ENCODE measurements around the gene LRRC36. TPM values are rescaled to one million over a fixed set of nuclear protein-coding genes. Genes with fewer than 3 reads are reported as not detected.

Gene LRRC36
- total RNA-seq, 1 experiment from 2014 or later, result not detected

DNA sequence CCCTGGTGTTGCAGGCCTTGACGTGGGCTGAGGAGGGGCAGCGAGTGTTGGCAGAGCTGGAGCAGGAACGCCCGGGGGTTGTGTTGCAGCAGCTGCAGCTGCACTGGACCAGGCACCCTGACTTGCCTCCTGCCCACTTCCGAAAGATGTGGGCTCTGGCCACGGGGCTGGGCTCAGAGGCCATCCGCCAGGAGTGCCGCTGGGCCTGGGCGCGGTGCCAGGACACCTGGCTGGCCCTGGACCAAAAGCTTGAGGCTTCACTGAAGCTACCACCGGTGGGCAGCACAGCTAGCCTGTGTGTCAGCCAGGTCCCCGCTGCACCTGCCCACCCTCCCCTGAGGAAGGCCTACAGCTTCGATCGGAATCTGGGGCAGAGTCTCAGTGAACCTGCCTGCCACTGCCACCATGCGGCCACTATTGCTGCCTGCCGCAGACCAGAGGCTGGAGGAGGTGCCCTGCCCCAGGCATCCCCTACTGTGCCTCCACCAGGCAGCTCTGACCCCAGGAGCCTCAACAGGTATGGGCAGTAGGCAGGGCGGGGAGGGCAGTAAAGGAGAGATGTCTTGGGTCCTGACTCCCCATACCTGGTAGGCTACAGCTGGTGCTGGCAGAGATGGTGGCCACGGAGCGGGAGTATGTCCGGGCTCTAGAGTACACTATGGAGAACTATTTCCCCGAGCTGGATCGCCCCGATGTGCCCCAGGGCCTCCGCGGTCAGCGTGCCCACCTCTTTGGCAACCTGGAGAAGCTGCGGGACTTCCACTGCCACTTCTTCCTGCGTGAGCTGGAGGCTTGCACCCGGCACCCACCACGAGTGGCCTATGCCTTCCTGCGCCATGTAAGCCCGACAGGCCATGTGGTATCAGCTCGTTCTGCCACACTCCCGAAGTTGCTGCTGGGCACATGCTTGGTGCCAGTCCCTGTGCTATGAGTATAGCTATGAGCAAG is 41.6 kb upstream of the LRRC36 start:
- H3K4me1 ChIP-seq (ENCODE audit: insufficient read depth, low read length), result no peaks in the 10 kb centered on the region
- no peak overlapping the region for H3K4me3 ChIP-seq (ENCODE audit: low read length)
- H2AFZ ChIP-seq (ENCODE audit: low read length), result no peak overlapping the region
- ChIA-PET POLR2A (ENCODE audit: unreplicated experiment) (no interaction called here), CTCF (interaction anchor here (1.5 kb wide), 1 partner anchor 24 kb away, joined by 18 read pairs; no protein-coding TSS in a partner anchor)
- H3K9me3 ChIP-seq (ENCODE audit: low read length), result no peaks in the 10 kb centered on the region
- H3K36me3 ChIP-seq (ENCODE audit: low read depth, low read length), result no peaks in the 10 kb centered on the region
- peak; percentile 54 for DNase-seq
- ATAC-seq, result peak; percentile 87
- H3K79me2 ChIP-seq (ENCODE audit: low read length), result no peaks in the 10 kb centered on the region
- TF ChIP-seq, protein P1, sequence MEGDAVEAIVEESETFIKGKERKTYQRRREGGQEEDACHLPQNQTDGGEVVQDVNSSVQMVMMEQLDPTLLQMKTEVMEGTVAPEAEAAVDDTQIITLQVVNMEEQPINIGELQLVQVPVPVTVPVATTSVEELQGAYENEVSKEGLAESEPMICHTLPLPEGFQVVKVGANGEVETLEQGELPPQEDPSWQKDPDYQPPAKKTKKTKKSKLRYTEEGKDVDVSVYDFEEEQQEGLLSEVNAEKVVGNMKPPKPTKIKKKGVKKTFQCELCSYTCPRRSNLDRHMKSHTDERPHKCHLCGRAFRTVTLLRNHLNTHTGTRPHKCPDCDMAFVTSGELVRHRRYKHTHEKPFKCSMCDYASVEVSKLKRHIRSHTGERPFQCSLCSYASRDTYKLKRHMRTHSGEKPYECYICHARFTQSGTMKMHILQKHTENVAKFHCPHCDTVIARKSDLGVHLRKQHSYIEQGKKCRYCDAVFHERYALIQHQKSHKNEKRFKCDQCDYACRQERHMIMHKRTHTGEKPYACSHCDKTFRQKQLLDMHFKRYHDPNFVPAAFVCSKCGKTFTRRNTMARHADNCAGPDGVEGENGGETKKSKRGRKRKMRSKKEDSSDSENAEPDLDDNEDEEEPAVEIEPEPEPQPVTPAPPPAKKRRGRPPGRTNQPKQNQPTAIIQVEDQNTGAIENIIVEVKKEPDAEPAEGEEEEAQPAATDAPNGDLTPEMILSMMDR (conservative IDR thresholded peaks at IDR 0.05; ENCODE audit: low read depth, low read length), result peak; percentile 60; the same call in 1 of the 2 replicates
- no peak for TF ChIP-seq EZH2 (IDR thresholded peaks at IDR 0.05; ENCODE audit: low read length, unreplicated experiment)
- no TSS peak for BruUV-seq (replicated peaks)
- no peak overlapping the region for H3K9ac ChIP-seq (ENCODE audit: low read length)
- H3K4me2 ChIP-seq (ENCODE audit: low read length), result no peak overlapping the region
- H4K20me1 ChIP-seq (ENCODE audit: low read length), result no peaks in the 10 kb centered on the region
- no peaks in the 10 kb centered on the region for H3F3A ChIP-seq (ENCODE audit: low read length, unreplicated experiment)
- intact Hi-C loops (cut with micrococcal nuclease), result no loop called here
- H3K27ac ChIP-seq (ENCODE audit: low read length), result no peak overlapping the region
- H3K27me3 ChIP-seq (ENCODE audit: low read length), result no peaks in the 10 kb centered on the region
- H3K9me2 ChIP-seq (replicated peaks; ENCODE audit: low read length), result no peaks in the 10 kb centered on the region

DNA sequence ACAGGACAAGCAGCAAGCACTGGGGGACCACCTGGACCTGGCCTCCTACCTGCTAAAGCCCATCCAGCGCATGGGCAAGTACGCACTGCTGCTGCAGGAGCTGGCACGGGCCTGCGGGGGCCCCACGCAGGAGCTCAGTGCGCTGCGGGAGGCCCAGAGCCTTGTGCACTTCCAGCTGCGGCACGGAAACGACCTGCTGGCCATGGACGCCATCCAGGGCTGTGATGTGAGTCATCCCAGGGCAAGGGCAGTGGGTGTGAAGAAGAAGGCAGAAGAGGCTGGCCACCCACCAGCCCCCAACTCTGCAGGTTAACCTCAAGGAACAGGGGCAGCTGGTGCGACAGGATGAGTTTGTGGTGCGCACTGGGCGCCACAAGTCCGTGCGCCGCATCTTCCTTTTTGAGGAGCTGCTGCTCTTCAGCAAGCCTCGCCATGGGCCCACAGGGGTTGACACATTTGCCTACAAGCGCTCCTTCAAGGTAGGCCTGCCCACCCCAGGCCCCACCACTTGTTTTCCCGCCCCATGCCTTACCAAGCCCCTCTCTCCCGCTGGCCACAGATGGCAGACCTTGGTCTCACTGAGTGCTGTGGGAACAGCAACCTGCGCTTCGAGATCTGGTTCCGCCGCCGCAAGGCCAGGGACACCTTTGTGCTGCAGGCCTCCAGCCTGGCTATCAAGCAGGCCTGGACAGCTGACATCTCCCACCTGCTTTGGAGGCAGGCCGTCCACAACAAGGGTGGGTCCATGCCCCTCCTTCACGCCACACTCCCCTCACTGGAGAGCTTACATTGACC is 40.0 kb upstream of the LRRC36 start:
- POLR2A ChIA-PET (ENCODE audit: unreplicated experiment), result no interaction called here
- DNase-seq (no peak), ATAC-seq (no peak)
- Histone ChIP-seq H2AFZ (ENCODE audit: low read length) (no peak overlapping the region), H3K9ac (ENCODE audit: low read length) (no peak overlapping the region), H3K4me1 (ENCODE audit: insufficient read depth, low read length) (no peaks in the 10 kb centered on the region), H3K9me3 (ENCODE audit: low read length) (no peaks in the 10 kb centered on the region), H3K9me2 (replicated peaks; ENCODE audit: low read length) (no peaks in the 10 kb centered on the region), H3K4me2 (ENCODE audit: low read length) (no peak overlapping the region), H3K4me3 (ENCODE audit: low read length) (no peak overlapping the region), H3K27me3 (ENCODE audit: low read length) (no peaks in the 10 kb centered on the region), H3K36me3 (ENCODE audit: low read depth, low read length) (no peaks in the 10 kb centered on the region), H4K20me1 (ENCODE audit: low read length) (no peaks in the 10 kb centered on the region), H3K27ac (ENCODE audit: low read length) (no peak overlapping the region), H3F3A (ENCODE audit: low read length, unreplicated experiment) (no peaks in the 10 kb centered on the region), H3K79me2 (ENCODE audit: low read length) (no peaks in the 10 kb centered on the region)
- no TSS peak for BruUV-seq (replicated peaks)
- intact Hi-C loops (cut with micrococcal nuclease), result no loop called here
- CTCF ChIA-PET, result no interaction called here
- TF ChIP-seq EZH2phosphoT487 (IDR thresholded peaks at IDR 0.05; ENCODE audit: borderline replicate concordance, low read length) (no peak), EZH2 (IDR thresholded peaks at IDR 0.05; ENCODE audit: low read length, unreplicated experiment) (no peak)
- TF ChIP-seq, protein P1 (conservative IDR thresholded peaks at IDR 0.05; ENCODE audit: low read depth, low read length), result no peak

Data from PC-3 (cell line).